Right lobe of liver (tissue), 6 donors: ENCODE results near the gene GRK1. TPM values are rescaled to one million over a fixed set of nuclear protein-coding genes. Genes with fewer than 3 reads are reported as not detected.

Experiments used
- ATAC-seq, 4 donors: fragments of 200-7000 bp; cut with Tn5 transposase; one replicate each; pipeline ENCODE4 v1.9.1; 2020; ENCODE audit warnings: mild to moderate bottlenecking in 4 of 4, moderate library complexity in 4 of 4
- DNase-seq, 3 donors: peaks; one replicate each; pipeline ENCODE4 v3.0.0-alpha.2; 2020
- H3K27ac ChIP-seq, 3 donors: fragments of 200-600 bp; one replicate each; pipeline ENCODE4 v1.8.0; 2022
- H3K27me3 ChIP-seq, 2 donors: fragments of 200-600 bp; one replicate each; pipeline ENCODE4 v1.8.0; 2022
- H3K36me3 ChIP-seq, 4 donors: fragments of 200-600 bp; sonication (generic) in 1 of 4; one replicate each; pipeline versions ENCODE4 v1.5.1 to v1.8.0; 2017 to 2022; ENCODE audit warnings: control low read depth in 1 of 4
- H3K4me1 ChIP-seq, 4 donors: fragments of 200-600 bp; sonication (generic) in 1 of 4; one replicate each; pipeline versions ENCODE4 v1.5.1 to v1.8.0; 2017 to 2022; ENCODE audit warnings: control low read depth in 1 of 4
- H3K4me3 ChIP-seq, 3 donors: fragments of 200-600 bp; one replicate each; pipeline ENCODE4 v1.8.0; 2022
- H3K9me3 ChIP-seq, 4 donors: fragments of 200-600 bp; sonication (generic) in 1 of 4; one replicate each; pipeline versions ENCODE4 v1.5.1 to v1.8.0; 2017 to 2022; ENCODE audit warnings: control low read depth in 1 of 4
- CTCF ChIP-seq, 4 donors: fragments of 200-600 bp in 3 of 4; fragments of 450-650 bp in 1 of 4; IDR thresholded peaks; one replicate each; pipeline versions ENCODE4 v1.5.1 to v1.8.0; 2016 to 2022; ENCODE audit warnings: antibody characterized with exemption in 4 of 4, mild to moderate bottlenecking in 2 of 4
- POLR2A ChIP-seq: fragments of 450-650 bp; IDR thresholded peaks from one replicate; pipeline ENCODE4 v1.6.1; 2017; ENCODE audit warnings: antibody characterized with exemption, mild to moderate bottlenecking
- WGBS: methylation state at CpG from one replicate; pipeline ENCODE4 v1.1.6; 2018; ENCODE audit warnings: low coverage, low lambda C conversion rate; ENCODE audit not compliant: insufficient coverage; ENCODE audit errors: missing lambda C conversion rate; 5-methylcytosine and 5-hydroxymethylcytosine counted together
- intact Hi-C, 2 donors: fragments of 100-400 bp; cut with DNase I; formaldehyde crosslinking; loops; one replicate each; pipeline versions ENCODE4 v1.11.2 to v1.14.1; 2022
- total RNA-seq, 6 experiments: library from RNA; depleted of rRNA in 2 of 6; stranded (reverse); fragments of >200 nt in 2 of 6; fragmentation: NEBNext Ultra II Directional in 3 of 6; extraction: Animal tissue kit (Norgen Biotek cat#: 25700) in 3 of 6; gene quantifications; one replicate each; pipeline versions ENCODE4 v1.1.0 to v1.2.4, GENCODE V29; 2016 to 2023
- donor health status: DM: no; HTN: yes; CAD: no.
- donor health status: DM: no; HTN: no; CAD: no.
- donor health status: DM: no; HTN: no; CAD: no.
- donor health status: DM: no; HTN: yes; CAD: no.
- donor health status: DM: no; HTN: yes; CAD: no.

GRK1 gene
- total RNA-seq, 6 experiments from 2014 or later: not detected

- Histone ChIP-seq H3K36me3 (no peaks in the 10 kb centered on the region), H3K27me3 (no peaks in the 10 kb centered on the region), H3K9me3 (no peaks in the 10 kb centered on the region), H3K27ac (no peak overlapping the region), H3K4me1 (no peaks in the 10 kb centered on the region), H3K4me3 (no peak overlapping the region)
- no peak for TF ChIP-seq POLR2A
- TF ChIP-seq CTCF (IDR thresholded peaks at IDR 0.05): no peak
- intact Hi-C loops: no loop called here
- no peak for ATAC-seq
- WGBS: 43% methylated on average over 7 of the region's 28 CpGs
- DNase-seq: no peak
Measured at GRCh38 chr13:113768018-113768905, 101.2 kb downstream of the GRK1 start.

DNA sequence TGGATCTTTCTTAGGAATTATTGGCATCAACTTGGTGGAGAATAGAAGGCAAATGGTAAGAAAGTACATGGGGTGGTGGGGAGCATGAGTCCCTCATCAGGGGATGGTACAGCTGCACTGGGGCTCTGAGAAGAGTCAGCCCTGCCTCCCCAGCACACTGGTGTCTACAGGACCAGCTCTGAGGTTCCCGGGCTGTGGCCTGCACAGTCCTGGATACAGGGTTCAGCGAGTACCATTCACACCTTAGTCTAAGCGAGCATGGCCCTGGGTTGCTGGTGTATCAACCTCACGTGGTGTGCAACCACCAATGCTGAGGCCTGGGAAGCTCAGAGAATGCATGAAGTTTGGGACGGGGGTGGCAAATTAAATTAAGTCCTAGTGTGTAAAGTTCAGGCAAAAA, 102.1 kb downstream of the GRK1 start:
- no peak for DNase-seq
- Histone ChIP-seq H3K4me1 (no peaks in the 10 kb centered on the region), H3K27ac (no peak overlapping the region), H3K9me3 (no peaks in the 10 kb centered on the region), H3K4me3 (no peak overlapping the region), H3K36me3 (no peaks in the 10 kb centered on the region), H3K27me3 (no peaks in the 10 kb centered on the region)
- WGBS: 70% methylated on average over 3 of the region's 5 CpGs
- no peak for ATAC-seq
- intact Hi-C loops: no loop called here
- TF ChIP-seq CTCF (IDR thresholded peaks at IDR 0.05) (no peak), POLR2A (no peak)

DNA sequence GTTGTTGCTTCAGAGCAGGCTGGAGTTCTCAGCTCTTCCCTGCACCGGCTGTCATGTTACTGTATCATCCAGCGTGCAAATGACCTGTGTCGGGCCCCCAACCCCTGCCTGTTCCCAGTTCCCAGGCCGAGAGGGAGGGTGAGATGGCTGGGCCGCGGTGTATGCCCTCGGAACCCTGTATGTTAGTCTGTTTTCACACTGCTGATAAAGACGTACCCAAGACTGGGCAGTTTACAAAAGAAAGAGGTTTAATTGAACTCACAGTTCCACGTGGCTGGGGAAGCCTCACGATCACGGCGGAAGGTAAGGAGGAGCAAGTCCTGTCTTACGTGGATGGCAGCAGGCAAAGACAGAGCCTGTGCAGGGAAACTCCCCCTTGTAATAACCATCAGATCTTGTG, 102.9 kb downstream of the GRK1 start:
- intact Hi-C loops: no loop called here
- no peaks in the 10 kb centered on the region for H3K36me3 ChIP-seq
- H3K9me3 ChIP-seq: no peaks in the 10 kb centered on the region
- no peak for DNase-seq
- WGBS: 79% methylated on average over 6 of the region's 13 CpGs
- no peaks in the 10 kb centered on the region for H3K4me1 ChIP-seq
- no peak overlapping the region for H3K27ac ChIP-seq
- no peak overlapping the region for H3K4me3 ChIP-seq
- H3K27me3 ChIP-seq: no peaks in the 10 kb centered on the region
- ATAC-seq: no peak
- TF ChIP-seq CTCF (IDR thresholded peaks at IDR 0.05): no peak
- no peak for TF ChIP-seq POLR2A

- no peaks in the 10 kb centered on the region for H3K36me3 ChIP-seq
- ATAC-seq (no peak), DNase-seq (no peak)
- no peaks in the 10 kb centered on the region for H3K4me1 ChIP-seq
- H3K4me3 ChIP-seq: no peak overlapping the region
- no peaks in the 10 kb centered on the region for H3K9me3 ChIP-seq
- no peaks in the 10 kb centered on the region for H3K27me3 ChIP-seq
- 33% methylated on average over 1 of the region's 8 CpGs for WGBS
- TF ChIP-seq CTCF (IDR thresholded peaks at IDR 0.05) (no peak), POLR2A (no peak)
- intact Hi-C loops: no loop called here
- no peak overlapping the region for H3K27ac ChIP-seq
Measured at GRCh38 chr13:113770441-113770840, 103.4 kb downstream of the GRK1 start.
